ENCODE measurements around the gene SLC41A1.

GRCh38 chr1:205856433-205856832 lies 43.4 kb upstream of the SLC41A1 start:
- no peak for TF ChIP-seq CTCF (IDR thresholded peaks at IDR 0.05; ENCODE audit: insufficient read depth, low read depth, low read length)
- no peak for TF ChIP-seq EZH2 (IDR thresholded peaks at IDR 0.05; ENCODE audit: insufficient read depth, low read length)
